Anterior cingulate cortex (tissue), 58 donors: Measurements from ENCODE around the gene TAL1.

ENCODE experiments used
- DNase-seq, 58 donors: peaks; one replicate each; lab custom pipeline; 2025; lab: John Stamatoyannopoulos, UW

The TAL1 gene

DNA sequence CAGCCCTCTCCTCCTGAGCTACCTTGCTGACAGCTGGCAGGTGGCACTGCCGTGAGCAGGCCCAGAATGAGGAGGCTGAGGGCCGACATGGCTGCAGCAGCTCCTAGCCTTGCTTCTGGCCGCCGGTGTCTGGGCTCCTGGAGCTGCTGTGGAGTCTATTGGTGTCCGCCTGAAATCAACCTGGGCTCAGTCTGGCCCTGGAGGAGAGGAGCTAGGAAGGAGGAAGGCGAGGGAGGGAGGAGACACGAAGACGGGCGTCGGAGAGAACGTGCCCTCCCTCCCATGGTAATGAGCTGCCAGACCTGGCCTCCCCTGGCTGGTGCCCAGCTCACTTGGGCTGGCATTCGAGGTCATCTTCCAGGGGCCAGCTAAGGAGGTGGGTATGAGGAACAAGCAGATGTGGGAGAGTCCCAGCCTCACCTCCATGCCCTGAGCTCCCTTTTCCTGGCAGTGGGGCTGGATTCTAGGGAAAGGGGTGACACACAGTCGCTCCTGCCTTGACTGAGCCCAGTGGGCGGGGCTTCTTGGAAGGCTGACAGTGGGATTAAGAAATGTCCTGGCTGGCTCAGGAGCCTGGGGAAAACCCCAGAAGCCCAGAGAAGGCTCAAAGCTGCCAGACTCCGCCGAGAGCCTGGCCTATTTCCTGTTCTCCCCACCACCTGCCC lies 42.0 kb downstream of the TAL1 start, which contains the start of gene PDZK1IP1:
Gene PDZK1IP1, minus strand, starts transcription at position 193 of the 665 bp plus-strand sequence. Its CDS starts 104 bp downstream, at position 89.
- DNase-seq: peak in 17 of 58 donors; percentile 9 to 63 (median 20)

- DNase-seq: no peak
Measured at GRCh38 chr1:47188791-47189785, 42.9 kb downstream of the TAL1 start.

DNA sequence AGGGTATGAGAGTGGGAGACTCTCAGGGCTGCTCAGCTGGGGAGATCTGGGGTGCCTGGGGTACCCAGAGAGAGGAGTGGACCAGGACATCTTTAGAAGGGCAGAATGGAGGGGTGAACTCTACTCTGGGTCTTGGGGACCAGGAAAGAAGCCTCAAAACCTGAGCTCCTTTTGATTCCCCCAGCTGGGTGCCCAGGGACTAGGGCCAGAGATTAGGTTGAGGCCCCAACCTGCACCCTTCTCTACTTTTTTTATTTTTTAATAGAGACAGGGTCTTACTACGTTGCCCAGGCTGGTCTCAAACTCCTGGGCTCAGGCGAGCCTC lies 44.1 kb downstream of the TAL1 start:
- DNase-seq: no peak

GRCh38 chr1:47187231-47187925 lies 44.6 kb downstream of the TAL1 start:
- no peak for DNase-seq

GRCh38 chr1:47186267-47187185 lies 45.5 kb downstream of the TAL1 start:
- DNase-seq: no peak

GRCh38 chr1:47184822-47185677 lies 47.0 kb downstream of the TAL1 start:
- DNase-seq: no peak

- no peak for DNase-seq
Measured at GRCh38 chr1:47184090-47184821, 47.8 kb downstream of the TAL1 start.

GRCh38 chr1:47183308-47184089 lies 48.5 kb downstream of the TAL1 start:
- DNase-seq: no peak

- DNase-seq: peak in 4 of 58 donors; percentile 10 to 21 (median 14)
Measured at GRCh38 chr1:47182676-47183235, 49.3 kb downstream of the TAL1 start.

DNA sequence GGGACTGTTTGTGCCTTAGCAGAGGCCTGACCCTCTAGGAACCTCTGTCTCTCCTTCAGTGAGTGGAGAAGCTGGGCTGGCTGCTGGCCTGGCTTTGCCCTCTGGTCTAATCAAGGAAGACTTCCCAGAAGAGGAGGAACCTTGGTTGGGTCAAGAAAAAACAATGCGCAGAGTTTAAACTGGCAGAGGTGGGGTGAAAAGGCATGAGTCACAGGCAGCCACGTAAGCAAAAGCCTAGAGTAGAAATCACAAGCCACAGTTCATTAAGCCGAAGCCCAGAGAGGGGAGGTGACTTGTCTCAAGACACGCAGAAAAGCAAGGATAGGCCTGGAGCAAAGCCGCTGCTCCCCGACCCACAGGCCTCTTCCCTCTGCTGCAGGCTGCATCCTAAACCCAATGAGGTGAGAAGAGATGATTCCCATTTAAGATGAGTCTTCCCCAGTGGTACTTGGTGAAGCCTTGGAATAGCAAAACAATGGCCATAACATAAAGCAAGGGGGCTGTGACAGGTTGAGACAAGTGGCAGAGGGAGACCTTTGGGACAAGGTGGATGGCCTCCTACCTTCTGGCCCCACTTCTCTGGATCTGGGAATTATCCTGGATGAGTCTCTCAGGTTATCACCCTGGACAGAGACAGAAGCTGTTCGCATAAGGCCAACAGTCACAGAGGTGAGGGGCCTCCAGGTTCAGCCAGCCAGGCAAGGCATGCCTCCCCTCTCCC lies 49.9 kb downstream of the TAL1 start:
- no peak for DNase-seq

- no peak for DNase-seq
Measured at GRCh38 chr1:47181095-47181954, 50.7 kb downstream of the TAL1 start.

- no peak for DNase-seq
Measured at GRCh38 chr1:47180603-47181094, 51.4 kb downstream of the TAL1 start.

- no peak for DNase-seq
Measured at GRCh38 chr1:47179988-47180563, 51.9 kb downstream of the TAL1 start.

- peak in 57 of 58 donors; percentile 23 to 91 (median 68) for DNase-seq
Measured at GRCh38 chr1:47179017-47179987, 52.7 kb downstream of the TAL1 start.
